Ascending aorta (tissue), 2 donors: ENCODE results near the gene ITGB7. TPM values are rescaled to one million over a fixed set of nuclear protein-coding genes. Genes with fewer than 3 reads are reported as not detected.
A peak's percentile ranks its signal among the peaks of the same experiment; 100 is the strongest.

Source experiments
- DNase-seq, 2 donors: peaks; one replicate each; pipeline ENCODE4 v3.0.0-alpha.2; 2019; ENCODE audit warnings: low spot score in 2 of 2
- H3K27ac ChIP-seq, 2 donors: fragments of 200-600 bp; sonication (generic); one replicate each; pipeline ENCODE4 v1.5.1; 2016 to 2017; ENCODE audit warnings: mild to moderate bottlenecking in 1 of 2
- H3K27me3 ChIP-seq: fragments of 200-600 bp; sonication (generic); one replicate; pipeline ENCODE4 v1.5.1; 2017
- H3K36me3 ChIP-seq, 2 donors: fragments of 200-600 bp; sonication (generic); one replicate each; pipeline ENCODE4 v1.5.1; 2016
- H3K4me1 ChIP-seq, 2 donors: fragments of 200-600 bp; sonication (generic); one replicate each; pipeline ENCODE4 v1.5.1; 2016 to 2017; ENCODE audit warnings: mild to moderate bottlenecking in 1 of 2
- H3K4me3 ChIP-seq, 2 donors: fragments of 200-600 bp; sonication (generic); one replicate each; pipeline ENCODE4 v1.5.1; 2016 to 2017; ENCODE audit warnings: mild to moderate bottlenecking in 1 of 2
- H3K9me3 ChIP-seq, 2 donors: fragments of 200-600 bp; sonication (generic); one replicate each; pipeline ENCODE4 v1.5.1; 2016
- CTCF ChIP-seq, 3 experiments: fragments of 200-600 bp in 2 of 3; fragments of 450-650 bp in 1 of 3; sonication (generic) in 2 of 3; IDR thresholded peaks; one replicate each; pipeline ENCODE4 v1.5.1; 2016 to 2019; ENCODE audit warnings: antibody characterized with exemption in 3 of 3, mild to moderate bottlenecking in 1 of 3, moderate library complexity in 1 of 3
- intact Hi-C: fragments of 100-400 bp; cut with DNase I; formaldehyde crosslinking; loops from one replicate; pipeline ENCODE4 v1.15.1; 2023
- total RNA-seq: library from RNA; depleted of rRNA; stranded (reverse); fragments of >200 nt; gene quantifications from one replicate; pipeline ENCODE4 v1.1.0, GENCODE V29; 2016

ITGB7 gene
- total RNA-seq, 1 donor from 2014 or later = 1.6 TPM

DNA sequence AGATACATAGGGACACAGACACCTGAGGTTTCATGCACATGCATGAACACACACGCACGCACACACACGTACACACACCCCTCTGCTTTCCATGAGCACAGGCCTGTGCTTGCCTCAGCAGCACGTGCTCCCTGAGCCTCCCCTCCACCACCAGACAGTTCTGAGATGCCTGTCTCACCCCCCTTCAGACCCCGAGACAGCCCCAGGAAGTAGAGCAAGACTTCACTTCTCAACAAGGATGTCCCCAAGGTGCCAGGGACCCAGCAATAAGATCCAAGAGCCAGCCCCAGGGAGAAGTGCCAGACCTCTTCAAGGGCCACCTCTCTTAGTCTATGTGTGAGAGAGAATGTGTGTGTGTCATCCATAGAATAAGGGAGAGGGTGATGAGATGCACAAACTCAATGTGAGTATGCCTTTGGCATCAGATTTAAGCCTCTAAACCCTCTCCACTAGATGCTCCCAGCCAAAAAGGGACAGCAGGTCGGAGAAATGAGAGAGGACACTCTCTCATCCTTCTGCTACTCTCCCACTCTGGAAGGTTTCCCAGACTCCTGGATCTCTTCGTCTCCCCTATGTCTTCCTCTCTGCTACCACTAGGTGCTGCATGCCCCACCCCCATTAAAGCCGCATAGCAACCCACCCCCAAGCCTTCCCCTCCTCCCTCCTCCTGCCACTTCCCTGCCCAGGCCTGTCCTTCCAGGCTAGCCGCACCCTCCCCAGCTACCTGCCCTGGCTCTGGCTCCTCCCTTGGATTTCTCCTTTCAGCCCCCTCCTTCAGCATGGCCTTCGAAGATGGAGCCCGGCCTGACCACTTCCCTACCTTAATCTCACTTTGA lies 17.2 kb upstream of the ITGB7 start:
- no peak for DNase-seq
- H3K9me3 ChIP-seq = no peaks in the 10 kb centered on the region
- H3K27ac ChIP-seq = peak overlapping the region; percentile 92 to 96
- peaks cover 24 to 41% of the 10 kb centered on the region in 2 donors for H3K4me1 ChIP-seq
- intact Hi-C loops = loop anchor here (10.0 kb wide), 1 partner anchor 1179 kb away; no protein-coding TSS in a partner anchor
- H3K36me3 ChIP-seq = peaks cover 9 to 13% of the 10 kb centered on the region in 2 donors
- TF ChIP-seq CTCF (IDR thresholded peaks at IDR 0.05) = no peak
- peak overlapping the region in 1 of 2 donors; percentile 17 for H3K4me3 ChIP-seq
- H3K27me3 ChIP-seq = no peaks in the 10 kb centered on the region

DNA sequence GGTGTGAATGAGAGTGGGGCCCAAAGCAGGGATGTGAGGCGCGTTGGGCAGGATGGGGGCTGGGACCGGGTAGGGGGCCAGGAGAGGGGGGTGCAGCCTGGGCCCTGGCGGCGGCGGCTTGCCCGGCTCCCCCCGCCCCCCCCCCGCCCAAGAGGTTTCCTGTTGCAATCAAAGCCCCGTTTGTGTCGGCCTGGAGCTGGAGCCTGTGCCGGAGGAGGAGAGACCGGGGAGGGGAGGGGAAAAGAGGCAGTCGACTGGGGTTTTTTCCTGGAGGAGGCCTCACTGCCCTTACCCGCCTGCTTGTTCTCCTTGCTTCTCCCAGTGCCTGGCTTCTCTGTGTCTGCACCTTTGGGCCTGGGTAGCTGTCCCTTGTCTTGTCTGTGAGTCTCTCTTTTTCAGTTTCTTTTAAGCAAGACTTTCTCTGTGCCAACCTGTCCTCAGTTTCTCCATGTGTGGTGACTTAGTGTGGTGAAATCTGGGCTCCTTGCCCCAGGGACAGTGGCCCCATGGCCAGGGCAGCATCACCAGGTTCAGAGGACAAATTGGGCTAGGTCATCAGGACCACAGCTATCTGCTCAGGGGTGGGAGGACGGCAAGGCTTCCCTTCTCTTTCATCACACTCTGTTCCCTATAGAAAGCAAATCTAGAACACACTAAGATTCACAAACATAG lies 16.5 kb upstream of the ITGB7 start:
- Histone ChIP-seq H3K36me3 (peaks cover 9 to 13% of the 10 kb centered on the region in 2 donors), H3K27me3 (no peaks in the 10 kb centered on the region), H3K27ac (peak overlapping the region; percentile 92 to 96), H3K9me3 (no peaks in the 10 kb centered on the region), H3K4me3 (peak overlapping the region in 1 of 2 donors; percentile 17), H3K4me1 (peaks cover 24 to 41% of the 10 kb centered on the region in 2 donors)
- TF ChIP-seq CTCF (IDR thresholded peaks at IDR 0.05) = no peak
- intact Hi-C loops = loop anchor here (10.0 kb wide), 1 partner anchor 1179 kb away; no protein-coding TSS in a partner anchor
- no peak for DNase-seq

- peak overlapping the region in 1 of 2 donors; percentile 17 for H3K4me3 ChIP-seq
- H3K27me3 ChIP-seq = no peaks in the 10 kb centered on the region
- peaks cover 28 to 45% of the 10 kb centered on the region in 2 donors for H3K4me1 ChIP-seq
- H3K9me3 ChIP-seq = no peaks in the 10 kb centered on the region
- H3K36me3 ChIP-seq = peaks cover 9 to 12% of the 10 kb centered on the region in 2 donors
- no peak for DNase-seq
- no peak for TF ChIP-seq CTCF (IDR thresholded peaks at IDR 0.05)
- H3K27ac ChIP-seq = peak overlapping the region; percentile 92 to 96
- intact Hi-C loops = loop anchor here (10.0 kb wide), 1 partner anchor 1178 kb away; no protein-coding TSS in a partner anchor
Measured at GRCh38 chr12:53222806-53223261, 15.8 kb upstream of the ITGB7 start.

GRCh38 chr12:53222170-53222721 lies 15.2 kb upstream of the ITGB7 start:
- TF ChIP-seq CTCF (IDR thresholded peaks at IDR 0.05) = no peak
- Histone ChIP-seq H3K4me3 (peak overlapping the region; percentile 85 to 90), H3K27me3 (no peaks in the 10 kb centered on the region), H3K36me3 (peaks cover 4 to 6% of the 10 kb centered on the region in 2 donors), H3K27ac (peak overlapping the region; percentile 92 to 96), H3K4me1 (peaks cover 34 to 51% of the 10 kb centered on the region in 2 donors), H3K9me3 (no peaks in the 10 kb centered on the region)
- intact Hi-C loops = loop anchor here (10.0 kb wide), 1 partner anchor 1177 kb away; no protein-coding TSS in a partner anchor
- DNase-seq = no peak
